Hypothalamus (tissue), 51 donors: ENCODE data around the gene KCNQ1.
A peak's percentile ranks its signal among the peaks of the same experiment; 100 is the strongest.

ENCODE experiments used
- DNase-seq, 51 donors: peaks; one replicate each; lab custom pipeline; 2025; lab: John Stamatoyannopoulos, UW

Gene KCNQ1

GRCh38 chr11:2422461-2423156 is 22.2 kb upstream of the KCNQ1 start:
- DNase-seq: no peak

- DNase-seq: no peak
Observed at GRCh38 chr11:2423157-2424025, 21.4 kb upstream of the KCNQ1 start.

GRCh38 chr11:2424811-2425495 is 19.9 kb upstream of the KCNQ1 start:
- no peak for DNase-seq

- DNase-seq: no peak
Observed at GRCh38 chr11:2425506-2425905, 19.3 kb upstream of the KCNQ1 start.

GRCh38 chr11:2426221-2426620 is 18.6 kb upstream of the KCNQ1 start:
- no peak for DNase-seq

GRCh38 chr11:2426826-2427521 is 17.8 kb upstream of the KCNQ1 start:
- no peak for DNase-seq

- no peak for DNase-seq
Observed at GRCh38 chr11:2427721-2428321, 17.0 kb upstream of the KCNQ1 start.

- peak in 35 of 51 donors; percentile 4 to 74 (median 32) for DNase-seq
Observed at GRCh38 chr11:2428322-2428795, 16.4 kb upstream of the KCNQ1 start.

GRCh38 chr11:2431395-2431794 is 13.4 kb upstream of the KCNQ1 start:
- no peak for DNase-seq

GRCh38 chr11:2432171-2432621 is 12.6 kb upstream of the KCNQ1 start:
- no peak for DNase-seq

- no peak for DNase-seq
Observed at GRCh38 chr11:2432628-2433071, 12.2 kb upstream of the KCNQ1 start.

- DNase-seq: no peak
Observed at GRCh38 chr11:2433106-2433925, 11.5 kb upstream of the KCNQ1 start.

GRCh38 chr11:2434008-2434407 is 10.8 kb upstream of the KCNQ1 start:
- DNase-seq: no peak

GRCh38 chr11:2434506-2435255 is 10.1 kb upstream of the KCNQ1 start:
- no peak for DNase-seq

- DNase-seq: no peak
Observed at GRCh38 chr11:2435288-2436012, 9.4 kb upstream of the KCNQ1 start.

- no peak for DNase-seq
Observed at GRCh38 chr11:2436013-2436520, 8.7 kb upstream of the KCNQ1 start.

- no peak for DNase-seq
Observed at GRCh38 chr11:2436521-2437031, 8.2 kb upstream of the KCNQ1 start.
